Measurements from ENCODE around the gene U2AF1.
"Not testable (repeated sequence)": the region's sequence is repeated elsewhere in the genome, so short reads cannot be mapped to it uniquely, and the experiment has no call there.

The U2AF1 gene

DNA sequence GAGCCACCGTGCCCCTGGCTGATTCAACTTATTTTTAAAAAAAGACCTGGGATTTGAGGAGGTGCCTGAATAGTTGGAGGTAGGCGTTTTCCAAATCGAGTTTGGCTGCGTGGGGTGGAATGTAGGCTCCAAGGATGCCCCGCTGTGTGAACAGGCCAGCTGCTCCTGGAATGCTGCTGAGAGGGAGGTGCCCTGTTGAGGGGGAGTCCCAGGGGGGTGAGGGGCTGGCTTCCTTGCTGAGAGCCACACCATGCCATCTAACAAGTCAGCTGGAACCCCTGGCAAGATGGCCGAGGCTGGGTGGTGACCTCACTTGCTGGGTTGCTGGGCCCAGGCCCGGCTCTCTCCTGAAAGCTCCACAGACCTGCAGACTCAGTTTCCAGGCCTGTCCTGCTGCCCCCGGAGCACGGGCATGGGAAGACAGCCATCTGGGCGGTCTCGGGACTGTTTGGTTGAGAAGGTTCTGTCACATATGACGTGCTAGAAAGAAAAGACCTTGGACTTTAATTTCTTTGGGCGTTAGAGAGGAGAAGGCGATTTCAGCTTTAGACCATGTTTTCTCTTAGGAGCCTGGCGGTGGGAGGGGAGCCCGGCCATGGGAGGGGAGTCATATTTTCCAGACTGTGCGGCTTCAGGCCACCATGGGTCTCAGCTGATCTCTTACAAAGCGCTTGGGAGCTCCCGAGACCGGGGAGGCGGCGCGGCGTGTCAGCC, 24.6 kb downstream of the U2AF1 start:
- not testable (repeated sequence) for FAIRE-seq; DNase-seq (ENCODE audit: insufficient read length, low spot score)

DNA sequence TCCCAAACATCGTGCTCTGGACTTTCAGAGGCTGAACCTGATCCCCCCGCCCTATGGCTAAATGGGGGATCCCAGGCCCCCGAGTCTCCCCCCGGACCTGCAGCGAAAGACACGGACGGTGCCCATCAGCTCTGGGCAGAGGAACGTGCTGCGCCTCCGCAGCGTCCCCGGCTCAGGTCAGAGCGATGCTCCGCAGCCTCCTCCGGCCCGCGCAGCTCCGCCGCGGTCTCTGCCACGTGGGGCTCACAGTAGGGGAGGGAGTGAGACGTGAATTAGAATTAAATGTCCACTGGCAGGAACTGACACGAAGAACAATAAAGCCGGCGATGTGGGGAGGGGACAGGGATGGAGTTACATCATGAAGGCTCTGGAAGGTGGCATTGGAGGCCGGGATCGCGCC, 30.7 kb downstream of the U2AF1 start:
- not testable (repeated sequence) for DNase-seq (ENCODE audit: insufficient read length, low spot score); FAIRE-seq

DNA sequence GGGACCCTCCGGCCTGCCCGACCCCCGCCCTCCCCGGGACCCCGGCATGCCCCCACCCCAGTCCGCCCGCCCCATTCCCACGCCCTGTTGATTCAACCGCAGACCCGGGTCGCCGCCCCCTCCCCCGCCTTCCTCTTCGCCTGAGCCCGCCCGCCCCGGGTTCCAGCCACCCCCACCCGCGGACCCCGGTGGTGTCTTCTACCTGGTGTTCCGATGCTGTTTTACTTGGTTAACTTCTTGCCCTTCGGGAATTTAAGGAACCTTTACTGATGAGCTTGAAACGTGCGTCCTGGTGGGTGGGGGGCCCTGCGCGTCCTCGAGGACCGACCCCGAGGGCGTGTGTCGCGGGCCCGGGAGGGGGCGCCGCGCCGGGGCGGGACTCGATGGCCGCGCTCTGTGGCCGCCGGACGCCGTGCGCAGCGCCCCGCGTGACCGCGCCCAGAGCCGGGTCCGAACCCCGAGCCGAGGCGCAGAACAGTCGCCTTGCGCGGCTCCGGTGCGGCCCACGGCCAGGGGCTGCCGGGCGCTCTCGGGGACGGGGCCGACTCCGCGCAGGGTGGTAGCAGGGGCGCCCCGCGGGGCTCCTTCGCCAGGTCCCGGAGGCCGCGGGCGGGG, 31.2 kb downstream of the U2AF1 start:
- not testable (repeated sequence) for FAIRE-seq; DNase-seq (ENCODE audit: insufficient read length, low spot score)

DNA sequence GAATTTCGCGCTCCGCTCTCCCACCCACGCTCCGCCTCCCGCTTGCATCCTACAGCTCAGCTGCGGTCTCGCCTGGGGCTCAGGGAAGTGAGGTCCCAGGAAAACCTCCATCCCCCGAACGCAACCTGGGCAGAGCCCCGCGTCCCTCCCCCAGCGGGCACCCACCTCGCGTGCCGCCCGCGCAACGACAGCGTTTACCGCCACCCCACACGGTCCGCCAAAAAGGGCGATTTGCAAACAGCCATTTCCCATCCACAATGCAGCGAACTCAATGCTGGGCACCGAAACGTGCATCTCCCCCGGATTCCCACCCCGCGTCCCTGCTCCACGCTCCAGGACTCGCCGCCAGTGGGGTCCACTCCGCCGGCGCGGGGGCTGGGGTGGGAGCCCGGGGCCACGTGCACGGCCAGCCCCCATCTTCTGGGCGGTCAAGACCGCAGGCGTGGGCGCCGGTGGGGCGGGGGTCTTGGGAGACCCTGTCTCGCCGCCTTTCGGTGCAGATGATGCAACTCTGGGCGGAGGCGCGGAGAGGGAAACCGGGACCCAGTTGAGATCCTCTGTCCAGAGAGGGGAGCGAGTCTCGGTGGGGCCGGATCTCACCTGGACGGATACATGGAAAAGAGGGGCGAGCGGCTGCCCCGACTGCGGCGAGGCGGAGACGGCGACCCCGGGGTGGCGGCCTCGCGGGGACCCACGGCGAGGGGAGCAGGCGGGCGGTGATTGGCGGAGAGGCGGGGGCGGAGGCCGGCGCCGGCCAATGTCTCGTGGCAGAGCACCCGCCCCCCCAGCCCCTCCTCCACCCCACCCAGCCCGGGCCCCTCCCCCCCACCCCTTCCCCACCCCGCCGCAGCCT, 32.0 kb downstream of the U2AF1 start, which contains the start of gene CBS:
Gene CBS, minus strand, starts transcription at position 666 of the 853 bp plus-strand sequence. CDS start 3,642 bp downstream, outside the sequence.
- not testable (repeated sequence) for DNase-seq (ENCODE audit: insufficient read length, low spot score); FAIRE-seq

DNA sequence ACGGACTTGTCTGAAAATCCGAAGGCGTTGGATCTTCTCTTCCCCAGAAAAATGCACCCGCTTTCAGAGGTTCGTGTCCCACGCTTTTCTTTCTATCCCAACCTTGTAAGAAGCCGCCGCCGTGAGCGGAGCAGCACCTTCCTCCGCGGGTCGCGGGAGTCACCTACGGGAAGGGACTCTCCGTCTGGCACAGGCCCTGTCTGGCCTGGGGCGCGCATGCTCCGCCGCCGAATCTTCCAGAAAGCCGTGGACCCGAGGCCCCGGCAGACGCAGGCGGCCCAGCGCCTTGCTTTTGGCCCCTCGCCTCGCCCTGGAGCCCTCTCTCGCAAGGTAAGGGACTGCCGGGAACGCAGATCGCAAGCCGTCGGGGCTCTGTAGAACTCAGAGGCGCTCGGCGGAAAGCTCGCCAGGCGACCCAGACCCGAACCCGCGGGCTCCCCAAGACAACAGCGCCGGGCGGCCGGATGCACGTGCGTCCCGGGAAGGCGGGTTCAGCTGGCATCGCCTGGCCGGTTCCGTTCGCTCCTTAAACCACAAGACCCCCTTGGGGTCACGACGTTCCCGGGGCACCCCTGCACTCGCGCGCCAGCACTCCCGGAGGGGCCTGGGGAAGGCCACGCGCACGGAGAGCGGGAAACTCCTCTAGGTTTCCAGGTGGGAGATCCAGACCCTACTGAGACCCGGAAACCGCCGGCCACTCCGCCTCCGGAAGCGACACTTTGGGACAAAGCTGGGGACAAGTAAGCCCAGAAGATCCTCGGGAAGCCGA, 32.8 kb downstream of the U2AF1 start:
- DNase-seq (ENCODE audit: insufficient read length, low spot score); FAIRE-seq: not testable (repeated sequence)

DNA sequence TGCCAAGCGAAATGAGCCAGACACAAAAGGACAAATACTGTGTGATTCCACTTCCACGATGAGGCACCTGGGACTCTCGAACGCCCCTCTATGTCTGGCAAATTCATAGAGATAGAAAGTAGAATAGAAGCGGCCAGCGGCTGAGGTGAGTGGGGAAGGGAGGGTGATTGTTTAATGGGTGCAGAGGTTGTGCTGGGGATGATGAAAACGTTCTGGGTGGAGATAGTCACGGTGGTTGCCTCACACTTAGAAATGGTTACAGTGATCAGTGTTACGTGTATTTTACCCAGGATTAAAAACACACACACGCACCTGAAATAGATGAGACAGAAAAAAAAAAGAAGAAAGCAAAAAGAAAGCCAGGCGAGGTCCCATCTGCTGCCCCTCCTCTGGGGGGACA, 34.6 kb downstream of the U2AF1 start:
- DNase-seq (ENCODE audit: insufficient read length, low spot score); FAIRE-seq: not testable (repeated sequence)

DNA sequence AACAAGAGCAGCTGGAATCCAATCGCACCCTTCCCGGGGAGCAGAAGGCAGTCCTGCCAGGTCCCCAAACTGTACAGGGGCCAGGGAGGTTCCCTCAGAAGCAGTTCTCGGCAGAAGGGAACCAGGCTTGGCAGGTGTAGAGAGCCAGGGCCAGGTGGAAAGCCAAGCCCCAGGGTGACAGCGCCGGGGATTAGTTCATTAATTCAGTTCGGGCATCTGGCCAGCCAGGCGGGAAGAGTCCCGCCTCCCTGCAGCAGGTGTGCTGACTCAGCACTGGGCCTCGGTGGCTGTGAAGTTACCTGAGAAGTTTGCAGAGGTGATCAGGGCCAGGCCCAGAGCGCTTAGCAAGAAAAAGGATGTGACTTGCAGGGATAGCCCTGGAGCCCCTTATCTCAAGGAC, 37.7 kb downstream of the U2AF1 start:
- FAIRE-seq; DNase-seq (ENCODE audit: insufficient read length, low spot score): not testable (repeated sequence)

DNA sequence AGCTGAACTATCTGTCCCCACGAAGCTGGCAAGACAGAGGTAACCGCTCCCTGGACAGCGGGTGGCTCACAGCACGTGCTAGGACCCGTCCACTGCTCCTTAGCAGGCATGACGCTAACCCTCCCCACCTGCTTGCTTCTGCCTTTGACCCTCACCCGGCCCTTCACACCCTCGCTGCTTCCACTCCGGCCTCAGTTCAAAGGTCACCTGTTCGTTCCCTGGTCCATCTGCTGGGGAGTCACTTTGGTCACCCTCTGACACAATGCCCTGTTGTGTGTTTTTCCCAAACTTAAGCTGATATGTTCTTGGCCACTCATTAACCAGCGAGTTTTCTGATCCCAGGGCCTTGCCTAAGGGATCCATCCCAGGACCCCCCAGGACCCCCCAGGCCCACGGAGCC, 39.3 kb downstream of the U2AF1 start:
- not testable (repeated sequence) for FAIRE-seq; DNase-seq (ENCODE audit: insufficient read length, low spot score)

DNA sequence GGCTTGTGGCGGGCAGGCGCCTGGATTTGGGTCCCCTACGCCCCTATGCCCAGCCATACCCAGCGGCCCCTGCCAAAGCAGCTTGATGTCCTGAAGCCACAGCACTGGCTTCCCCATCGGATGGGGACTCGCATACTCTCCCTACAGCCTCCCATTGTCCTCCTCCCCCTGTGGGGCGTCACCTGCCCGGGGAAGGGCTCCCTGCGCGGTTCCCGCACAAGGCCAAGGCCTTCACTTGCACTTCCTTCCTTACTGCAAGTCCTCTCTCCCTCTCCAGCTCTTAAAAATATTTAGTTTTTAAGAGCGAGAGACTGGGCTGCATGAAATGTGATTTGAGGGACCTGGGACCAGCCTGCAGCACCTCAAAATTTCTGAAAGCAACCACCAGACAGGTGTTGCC, 40.7 kb downstream of the U2AF1 start:
- FAIRE-seq; DNase-seq (ENCODE audit: insufficient read length, low spot score): not testable (repeated sequence)

DNA sequence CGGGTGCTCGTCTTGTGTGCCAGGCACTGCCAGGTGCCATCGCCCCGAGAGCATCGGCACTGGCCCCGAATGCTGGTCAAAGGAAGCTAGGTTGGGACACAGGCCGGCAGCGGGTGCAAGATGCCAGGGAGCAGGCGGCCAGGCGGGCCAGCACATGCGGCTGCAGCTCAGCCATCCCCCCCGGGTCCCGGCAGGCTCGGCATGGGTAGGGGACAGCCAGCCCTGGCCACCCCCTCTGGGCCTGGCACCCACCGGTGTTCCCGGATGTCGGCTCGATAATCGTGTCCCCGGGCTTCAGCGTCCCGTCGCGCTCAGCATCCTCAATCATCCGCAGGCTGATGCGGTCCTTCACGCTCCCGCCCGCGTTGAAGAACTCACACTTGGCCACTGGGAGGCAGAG, 41.4 kb downstream of the U2AF1 start:
- DNase-seq (ENCODE audit: insufficient read length, low spot score); FAIRE-seq: not testable (repeated sequence)

DNA sequence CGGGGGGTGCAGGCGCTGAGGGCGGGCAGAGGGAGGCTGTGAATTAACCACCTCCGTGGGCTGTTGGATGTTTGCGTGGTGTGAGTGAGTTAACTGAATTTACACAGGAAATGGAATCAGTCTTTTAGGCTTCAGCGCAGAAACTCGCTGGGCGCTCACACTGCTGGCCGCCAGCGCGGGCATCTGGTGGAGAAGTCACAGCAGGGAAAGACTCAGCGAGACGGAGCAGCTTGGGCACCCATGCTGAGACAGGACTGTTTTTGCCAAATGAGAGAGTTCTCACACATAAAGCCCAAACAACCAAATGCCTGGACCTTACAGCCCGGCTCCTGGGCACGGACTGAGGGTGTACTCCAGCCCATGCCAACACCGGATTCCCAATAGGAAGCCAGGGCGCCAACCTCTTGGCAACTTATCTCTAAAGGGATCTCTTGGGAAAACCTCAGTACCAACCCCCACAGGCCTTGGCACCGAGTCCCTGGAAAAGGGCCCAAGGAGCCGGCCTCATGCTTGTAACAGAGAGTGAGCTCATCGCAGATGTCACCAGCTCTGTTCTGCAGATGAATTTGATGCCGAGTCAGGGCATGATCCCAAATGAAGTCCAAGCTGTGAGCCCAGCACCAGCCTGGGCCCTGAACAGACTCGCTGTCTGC, 43.0 kb downstream of the U2AF1 start:
- DNase-seq (ENCODE audit: insufficient read length, low spot score); FAIRE-seq: not testable (repeated sequence)

DNA sequence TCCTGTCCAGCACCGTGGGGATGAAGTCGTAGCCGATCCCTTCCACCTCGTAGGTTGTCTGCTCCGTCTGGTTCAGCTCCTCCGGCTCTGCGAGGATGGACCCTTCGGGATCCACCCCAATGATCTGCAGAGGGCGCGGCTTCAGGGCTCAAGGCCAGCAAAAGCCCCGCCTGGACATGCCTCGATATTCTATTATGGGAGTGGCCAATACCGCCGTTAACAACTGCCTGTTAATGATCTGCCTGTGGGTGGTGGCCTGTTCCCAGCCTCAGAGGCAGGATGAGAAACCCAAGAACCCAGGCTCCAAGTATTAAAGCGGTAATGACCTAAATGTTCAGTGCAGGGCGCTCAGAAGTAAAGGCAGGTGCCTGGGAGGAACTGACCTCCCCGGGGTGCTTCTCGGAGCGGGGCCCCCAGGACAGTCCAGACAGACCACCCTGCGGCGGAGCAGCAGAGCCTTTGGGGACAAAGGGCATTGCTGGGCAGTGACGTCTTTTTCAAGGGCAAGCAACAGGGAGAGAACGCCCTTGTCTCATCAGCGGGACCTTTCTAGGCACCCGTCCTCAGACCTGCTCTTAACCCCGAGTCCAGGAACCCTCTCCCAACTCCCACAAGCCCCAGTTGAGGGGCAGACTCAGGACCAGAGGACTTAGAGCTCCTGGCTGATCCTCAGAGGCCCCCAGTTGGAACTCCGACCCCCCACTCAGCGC, 44.3 kb downstream of the U2AF1 start:
- DNase-seq (ENCODE audit: insufficient read length, low spot score); FAIRE-seq: not testable (repeated sequence)

DNA sequence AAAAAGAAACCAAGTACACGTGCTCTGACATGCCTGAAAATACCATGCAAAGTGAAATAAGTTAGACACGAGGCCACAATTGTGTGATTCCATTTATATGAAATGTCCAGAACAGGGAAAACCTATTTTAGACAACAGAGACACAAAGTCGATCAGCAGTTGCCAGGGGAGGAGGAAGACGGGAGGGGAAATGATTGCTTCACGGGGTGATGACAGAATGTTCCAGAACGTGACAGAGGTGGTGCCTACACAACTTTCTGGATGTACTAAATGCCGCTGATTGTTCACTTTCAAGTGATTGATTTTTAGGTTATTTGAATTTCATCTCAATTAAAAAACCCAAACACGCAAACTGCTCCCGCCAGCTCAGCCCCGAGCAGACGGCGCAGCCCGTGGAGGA, 54.3 kb downstream of the U2AF1 start:
- DNase-seq (ENCODE audit: insufficient read length, low spot score); FAIRE-seq: not testable (repeated sequence)

DNA sequence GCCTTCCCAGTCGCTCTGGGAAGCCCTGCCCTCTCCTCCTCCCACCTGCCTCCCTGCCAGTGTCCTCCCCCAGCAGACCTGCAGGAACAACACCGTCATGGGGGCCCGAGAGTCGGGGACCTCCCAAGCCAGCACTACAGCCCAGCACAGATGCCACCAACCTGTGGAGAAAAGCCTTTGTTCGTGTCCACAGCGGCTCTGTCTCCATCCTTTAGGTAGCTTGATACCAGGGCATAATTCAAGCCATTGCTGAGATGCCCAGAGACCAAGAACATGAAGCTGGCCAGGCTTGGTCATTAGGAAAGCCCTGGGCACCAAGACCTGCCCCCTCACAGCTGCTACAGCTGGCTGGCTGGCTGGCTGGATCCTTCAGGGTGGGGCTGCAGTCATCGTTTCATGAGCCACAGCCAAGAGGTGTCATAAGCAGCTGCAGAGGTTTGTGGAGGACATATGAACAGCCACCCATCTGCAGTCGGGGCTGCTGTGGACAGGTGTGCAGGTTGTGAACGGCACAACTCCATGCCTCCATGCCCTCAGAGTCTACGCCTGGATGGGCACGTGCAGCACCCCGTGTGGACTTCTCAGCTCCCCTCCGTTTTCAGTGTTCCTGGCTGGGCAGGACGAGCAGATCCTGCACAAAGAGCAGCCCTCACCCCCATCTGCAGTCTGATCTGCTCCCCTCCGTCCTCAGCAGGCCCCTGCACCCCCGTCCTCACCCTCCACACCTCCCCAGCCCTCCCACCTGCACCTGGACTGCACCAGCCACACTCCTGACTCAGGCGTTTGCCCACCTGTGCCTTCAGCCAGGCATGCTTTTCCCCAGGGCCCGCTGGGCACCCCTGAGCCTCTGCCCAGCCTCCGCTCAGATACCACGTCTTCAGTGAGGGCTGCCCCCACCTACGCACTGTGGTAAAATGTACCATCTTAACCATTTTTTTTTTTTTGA, 61.2 kb downstream of the U2AF1 start:
- DNase-seq (ENCODE audit: insufficient read length, low spot score); FAIRE-seq: not testable (repeated sequence)

DNA sequence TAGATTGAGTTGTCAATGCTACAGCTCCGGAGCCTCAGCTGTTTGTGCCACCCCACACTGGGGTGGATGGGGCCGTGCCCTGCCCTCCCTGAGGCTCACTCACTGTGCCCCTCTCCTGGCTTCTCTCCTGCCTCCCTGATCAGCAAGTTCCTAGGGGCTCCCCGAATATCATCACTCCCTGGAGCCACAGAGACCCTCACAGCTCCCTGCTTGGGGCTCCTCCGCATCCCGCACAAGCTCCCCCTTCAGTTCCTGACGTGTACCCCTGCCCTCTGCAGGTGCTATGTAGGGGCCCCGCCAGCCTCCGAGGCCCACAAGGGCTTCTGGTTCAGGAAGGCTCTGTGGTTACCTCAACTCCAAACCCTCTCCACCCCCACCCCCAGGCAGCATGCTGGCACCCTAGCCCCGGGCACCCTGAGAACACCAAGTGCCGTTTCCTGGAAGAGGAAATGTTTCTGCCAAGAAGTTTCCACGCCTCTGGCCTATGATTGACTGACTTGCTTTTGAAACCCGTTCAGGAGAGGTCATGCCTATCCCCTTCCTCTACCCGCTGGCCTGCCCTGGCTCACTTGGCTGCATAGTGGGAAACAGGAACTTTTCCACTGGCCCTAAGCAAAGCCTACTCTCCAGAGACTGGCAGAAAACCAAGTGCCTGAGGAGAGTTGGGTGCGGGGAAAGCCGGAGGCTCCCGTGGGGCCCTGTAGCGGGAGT, 62.0 kb downstream of the U2AF1 start:
- not testable (repeated sequence) for FAIRE-seq

DNA sequence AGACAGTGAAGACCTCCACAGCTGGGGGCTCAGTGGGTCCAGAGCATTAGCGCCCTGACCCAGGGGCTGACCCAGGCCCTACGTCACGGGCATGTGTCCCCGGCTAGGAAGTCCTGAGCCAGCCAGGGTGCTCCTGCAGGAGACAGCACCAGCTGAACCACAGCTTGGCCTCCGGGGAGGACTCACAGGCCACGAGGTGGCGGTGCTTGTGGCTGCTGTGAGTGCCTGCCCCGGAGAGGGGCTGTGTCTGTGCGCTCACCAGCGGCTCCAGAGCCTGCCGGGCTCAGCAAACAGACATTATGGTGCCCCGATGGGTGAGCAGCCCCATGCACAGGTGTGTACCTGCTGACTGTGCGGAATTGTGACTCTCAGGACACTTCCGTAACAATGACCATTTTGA, 62.8 kb downstream of the U2AF1 start:
- not testable (repeated sequence) for FAIRE-seq; DNase-seq (ENCODE audit: insufficient read length, low spot score)

More for the DNA sequence above, 62.0 kb downstream of the U2AF1 start:
- not testable (repeated sequence) for DNase-seq (ENCODE audit: insufficient read length, low spot score)

DNA sequence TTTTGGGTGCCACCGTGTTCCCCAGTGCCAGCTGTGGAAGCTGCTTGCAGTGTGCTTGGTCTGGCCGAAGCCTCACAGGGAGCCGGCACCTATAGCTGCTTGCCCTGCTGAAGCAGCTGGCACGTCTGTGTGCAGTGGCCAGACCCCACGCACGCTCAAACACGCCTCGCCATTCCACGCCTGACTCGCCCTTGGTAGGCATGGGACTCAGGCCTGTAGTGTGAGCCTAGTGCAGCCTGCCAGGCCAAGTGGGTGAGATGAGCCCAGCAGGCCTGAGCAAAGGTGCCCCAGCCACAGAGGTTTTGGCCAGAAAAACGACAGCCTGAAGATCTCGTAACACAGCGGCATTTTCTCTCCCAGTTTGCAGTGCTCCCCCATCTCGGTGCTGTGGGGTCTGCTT, 64.1 kb downstream of the U2AF1 start:
- not testable (repeated sequence) for FAIRE-seq; DNase-seq (ENCODE audit: insufficient read length, low spot score)
